HEK293 (cell line): Measurements from ENCODE around the gene COA6.

Experiments
- CTCF ChIA-PET: fragments of 350-600 bp; formaldehyde crosslinking; extraction: SDS; loops from one replicate; lab custom pipeline; 2021; ENCODE audit warnings: antibody characterized with exemption; lab: Yijun Ruan, JAX
- POLR2A ChIA-PET: fragments of 300-600 bp; formaldehyde crosslinking; extraction: SDS; loops from one replicate; lab custom pipeline; 2020; ENCODE audit warnings: antibody characterized with exemption, inconsistent platforms; lab: Yijun Ruan, JAX
- H3K27ac ChIP-seq: fragments of 200-500 bp; sonication (Bioruptor generic); 2 replicates; pipeline ENCODE4 v1.5.1; 2014; ENCODE audit warnings: low read depth, low read length, control low read depth, inconsistent platforms; ENCODE audit errors: extremely low read depth
- H3K36me3 ChIP-seq, 2 experiments: fragments of 200-500 bp in 1 of 2; sonication (Bioruptor generic) in 1 of 2; 1 replicate in 1 of 2; 2 replicates in 1 of 2; pipeline ENCODE4 v1.5.1; 2014 to 2017; ENCODE audit warnings: inconsistent platforms in 2 of 2, low read length in 2 of 2; ENCODE audit not compliant: control insufficient read depth in 2 of 2, insufficient read depth in 1 of 2
- H3K4me1 ChIP-seq: fragments of 200-500 bp; sonication (Bioruptor generic); 2 replicates; pipeline ENCODE4 v1.5.1; 2014; ENCODE audit warnings: mild to moderate bottlenecking, low read length, inconsistent platforms; ENCODE audit not compliant: control insufficient read depth, insufficient read depth
- H3K4me3 ChIP-seq: 2 replicates; pipeline ENCODE4 v1.5.1; 2011; ENCODE audit warnings: low read depth, mild to moderate bottlenecking, control low read depth, low read length, moderate library complexity
- H3K9me3 ChIP-seq: fragments of 200-500 bp; sonication (Bioruptor generic); 2 replicates; pipeline ENCODE4 v1.5.1; 2014; ENCODE audit warnings: low read depth, low read length, inconsistent platforms; ENCODE audit not compliant: control insufficient read depth, insufficient read depth
- BCL11A ChIP-seq: fragments of 450-650 bp; formaldehyde crosslinking; IDR thresholded peaks from 2 replicates; pipeline ENCODE4 v1.5.1; 2016; ENCODE audit warnings: low read depth, missing biosample characterization, missing genetic modification characterization
- GLIS2 ChIP-seq: fragments of 450-650 bp; formaldehyde crosslinking; IDR thresholded peaks from 2 replicates; pipeline ENCODE4 v1.5.1; 2016; ENCODE audit warnings: missing biosample characterization, missing genetic modification characterization
- HIC1 ChIP-seq: fragments of 450-650 bp; formaldehyde crosslinking; IDR thresholded peaks from 2 replicates; pipeline ENCODE4 v1.5.1; 2016; ENCODE audit warnings: missing biosample characterization, missing genetic modification characterization
- HOXC10 ChIP-seq: sonication (generic); formaldehyde crosslinking; IDR thresholded peaks from 2 replicates; pipeline ENCODE4 v1.8.1; 2023; ENCODE audit warnings: mild to moderate bottlenecking, missing genetic modification reagents
- KLF1 ChIP-seq: fragments of 450-650 bp; formaldehyde crosslinking; IDR thresholded peaks from 2 replicates; pipeline ENCODE4 v1.5.1; 2016; ENCODE audit warnings: missing biosample characterization, missing genetic modification characterization
- KLF16 ChIP-seq: fragments of 450-650 bp; formaldehyde crosslinking; IDR thresholded peaks from 2 replicates; pipeline ENCODE4 v1.5.1; 2017; ENCODE audit warnings: missing biosample characterization, missing genetic modification characterization
- KLF17 ChIP-seq: fragments of 450-650 bp; formaldehyde crosslinking; IDR thresholded peaks from 2 replicates; pipeline ENCODE4 v1.5.1; 2016; ENCODE audit warnings: missing biosample characterization, missing genetic modification characterization
- REST ChIP-seq: fragments of 450-650 bp; formaldehyde crosslinking; IDR thresholded peaks from 2 replicates; pipeline ENCODE4 v1.5.1; 2016; ENCODE audit warnings: missing biosample characterization, missing genetic modification characterization
- SALL2 ChIP-seq: fragments of 450-650 bp; formaldehyde crosslinking; IDR thresholded peaks from 2 replicates; pipeline ENCODE4 v1.5.0; 2017; ENCODE audit warnings: missing biosample characterization, mild to moderate bottlenecking, missing genetic modification characterization, borderline replicate concordance
- ZFP3 ChIP-seq: fragments of 450-650 bp; formaldehyde crosslinking; IDR thresholded peaks from 2 replicates; pipeline ENCODE4 v1.5.1; 2016; ENCODE audit warnings: low read depth, missing biosample characterization, missing genetic modification characterization
- ZNF157 ChIP-seq: fragments of 450-650 bp; formaldehyde crosslinking; IDR thresholded peaks from 2 replicates; pipeline ENCODE4 v1.5.1; 2016; ENCODE audit warnings: missing biosample characterization, missing genetic modification characterization
- ZNF175 ChIP-seq: fragments of 450-650 bp; formaldehyde crosslinking; IDR thresholded peaks from 2 replicates; pipeline ENCODE4 v1.5.1; 2016; ENCODE audit warnings: missing biosample characterization, missing genetic modification characterization
- ZNF18 ChIP-seq: fragments of 450-650 bp; formaldehyde crosslinking; IDR thresholded peaks from 2 replicates; pipeline ENCODE4 v1.5.1; 2016; ENCODE audit warnings: missing biosample characterization, missing genetic modification characterization
- ZNF202 ChIP-seq: fragments of 450-650 bp; formaldehyde crosslinking; IDR thresholded peaks from 2 replicates; pipeline ENCODE4 v1.5.1; 2016; ENCODE audit warnings: missing biosample characterization, missing genetic modification characterization, borderline replicate concordance
- ZNF350 ChIP-seq: fragments of 450-650 bp; formaldehyde crosslinking; IDR thresholded peaks from 2 replicates; pipeline ENCODE4 v1.5.0; 2017; ENCODE audit warnings: missing biosample characterization, mild to moderate bottlenecking, missing genetic modification characterization
- ZNF416 ChIP-seq: fragments of 450-650 bp; formaldehyde crosslinking; IDR thresholded peaks from 2 replicates; pipeline ENCODE4 v1.5.1; 2016; ENCODE audit warnings: missing biosample characterization, missing genetic modification characterization
- ZNF449 ChIP-seq: fragments of 450-650 bp; formaldehyde crosslinking; IDR thresholded peaks from 2 replicates; pipeline ENCODE4 v1.5.1; 2017; ENCODE audit warnings: missing biosample characterization, mild to moderate bottlenecking, missing genetic modification characterization, moderate library complexity
- ZNF530 ChIP-seq: fragments of 450-650 bp; formaldehyde crosslinking; IDR thresholded peaks from 2 replicates; pipeline ENCODE4 v1.5.1; 2016; ENCODE audit warnings: low read depth, missing biosample characterization, missing genetic modification characterization
- ZNF580 ChIP-seq: fragments of 450-650 bp; formaldehyde crosslinking; IDR thresholded peaks from 2 replicates; pipeline ENCODE4 v1.5.1; 2016; ENCODE audit warnings: missing biosample characterization, missing genetic modification characterization
- ZNF600 ChIP-seq: fragments of 450-650 bp; formaldehyde crosslinking; IDR thresholded peaks from 2 replicates; pipeline ENCODE4 v1.5.1; 2016; ENCODE audit warnings: missing biosample characterization, missing genetic modification characterization
- ZSCAN4 ChIP-seq: fragments of 450-650 bp; formaldehyde crosslinking; IDR thresholded peaks from 2 replicates; pipeline ENCODE4 v1.5.1; 2017; ENCODE audit warnings: missing biosample characterization, missing genetic modification characterization
- ZSCAN5A ChIP-seq: fragments of 450-650 bp; formaldehyde crosslinking; IDR thresholded peaks from 2 replicates; pipeline ENCODE4 v1.5.1; 2016; ENCODE audit warnings: missing biosample characterization, missing genetic modification characterization

Gene COA6

GRCh38 chr1:234369033-234369430, 4.2 kb upstream of the COA6 start:
- CTCF ChIA-PET, result no interaction called here
- no peak overlapping the region for H3K27ac ChIP-seq
- H3K36me3 ChIP-seq, result no peaks in the 10 kb centered on the region
- POLR2A ChIA-PET, result no interaction called here
- no peaks in the 10 kb centered on the region for H3K9me3 ChIP-seq
- H3K4me3 ChIP-seq, result no peak overlapping the region
- H3K4me1 ChIP-seq, result no peaks in the 10 kb centered on the region
- TF ChIP-seq KLF17 (no peak), ZNF157 (tag by site-specific recombination) (no peak), KLF16 (tag by site-specific recombination) (no peak), ZNF580 (tag by site-specific recombination) (no peak), KLF1 (no peak), ZNF416 (no peak), BCL11A (no peak), ZSCAN5A (tag by site-specific recombination) (no peak), ZFP3 (tag by site-specific recombination) (no peak), ZNF202 (tag by site-specific recombination) (no peak), ZNF350 (tag by site-specific recombination) (no peak), ZSCAN4 (no peak), ZNF18 (no peak), SALL2 (no peak)
- TF ChIP-seq, all 188 proteins: peak for 0

GRCh38 chr1:234369784-234370183, 3.5 kb upstream of the COA6 start:
- CTCF ChIA-PET, result no interaction called here
- H3K27ac ChIP-seq, result no peak overlapping the region
- no peak for TF ChIP-seq ZNF175
- TF ChIP-seq HIC1, result no peak
- TF ChIP-seq GLIS2 (tag by site-specific recombination), result no peak
- TF ChIP-seq ZSCAN4, result no peak
- no peak for TF ChIP-seq ZNF530
- TF ChIP-seq REST (tag by site-specific recombination), result no peak
- no peak for TF ChIP-seq ZNF202 (tag by site-specific recombination)
- no peak for TF ChIP-seq ZNF600 (tag by site-specific recombination)
- no peak for TF ChIP-seq HOXC10 (CRISPR knock-in tag)
- no peak for TF ChIP-seq ZNF449 (tag by site-specific recombination)

More at GRCh38 chr1:234369784-234370183, 3.5 kb upstream of the COA6 start:
- Histone ChIP-seq H3K4me3 (no peak overlapping the region), H3K9me3 (no peaks in the 10 kb centered on the region), H3K36me3 (peaks cover 0 to under 1% of the 10 kb centered on the region in 2 experiments; a peak in 1 of 3 replicates), H3K4me1 (no peaks in the 10 kb centered on the region)
- POLR2A ChIA-PET, result no interaction called here
